ENCODE results near the gene PNPLA8. TPM values are rescaled to one million over a fixed set of nuclear protein-coding genes. Genes with fewer than 3 reads are reported as not detected.

The PNPLA8 gene
- total RNA-seq, 4 donors from 2014 or later = 49.7 to 86.3 (median 61.9) TPM

DNA sequence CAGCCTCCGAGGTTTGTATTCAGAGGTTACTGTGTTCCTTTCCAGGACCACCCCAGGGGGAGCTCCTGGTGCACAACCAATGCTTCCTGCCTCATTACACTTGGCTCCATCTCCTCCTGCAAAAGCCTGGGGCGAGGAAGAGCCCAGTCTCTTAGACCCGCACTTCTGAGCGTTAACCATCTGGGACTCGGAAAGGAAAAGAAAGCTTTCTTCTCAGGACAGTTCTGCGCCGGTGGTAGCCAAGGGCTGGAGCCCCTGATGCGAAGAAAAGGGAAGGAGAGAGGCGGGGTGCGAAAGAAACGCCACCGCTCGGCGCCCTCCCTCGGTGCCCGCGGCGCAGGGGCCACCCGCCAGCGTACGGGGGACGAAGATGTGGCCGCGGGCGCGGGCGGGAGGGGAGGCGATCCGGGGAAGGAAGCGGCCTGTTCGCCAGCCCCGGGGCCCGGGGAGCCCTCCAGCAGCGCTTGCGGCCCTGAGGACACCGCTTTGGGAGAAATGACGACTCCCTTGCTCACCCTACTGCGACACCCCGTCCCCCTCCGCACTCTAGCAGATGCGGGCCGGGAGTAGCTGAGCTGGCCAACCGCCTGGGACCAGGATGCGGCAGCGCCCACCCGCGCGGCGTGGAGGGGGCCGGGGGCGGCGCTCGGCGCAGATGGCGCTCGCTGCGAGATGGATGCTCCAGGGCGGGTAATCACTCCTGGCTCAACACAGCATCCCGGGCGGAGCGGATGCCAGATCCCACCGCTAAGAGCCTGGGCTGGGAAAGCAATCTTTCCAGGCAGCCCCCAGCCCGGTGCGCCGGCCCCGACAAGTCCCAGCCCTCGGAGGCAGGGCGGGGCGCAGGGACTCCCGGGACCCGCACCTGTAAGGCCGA, 71.0 kb downstream of the PNPLA8 start:
- Histone ChIP-seq H3K27me3 (peaks cover 39 to 60% (median 54%) of the 10 kb centered on the region in 3 donors), H3K36me3 (no peaks in the 10 kb centered on the region), H3K4me3 (peak overlapping the region; percentile 44 to 58 (median 54)), H3K27ac (no peak overlapping the region), H3K9me3 (no peaks in the 10 kb centered on the region), H3K4me1 (peaks cover 0 to 13% of the 10 kb centered on the region in 2 donors)
- no peak for TF ChIP-seq POLR2A (IDR thresholded peaks at IDR 0.05)
- TF ChIP-seq, protein P1, sequence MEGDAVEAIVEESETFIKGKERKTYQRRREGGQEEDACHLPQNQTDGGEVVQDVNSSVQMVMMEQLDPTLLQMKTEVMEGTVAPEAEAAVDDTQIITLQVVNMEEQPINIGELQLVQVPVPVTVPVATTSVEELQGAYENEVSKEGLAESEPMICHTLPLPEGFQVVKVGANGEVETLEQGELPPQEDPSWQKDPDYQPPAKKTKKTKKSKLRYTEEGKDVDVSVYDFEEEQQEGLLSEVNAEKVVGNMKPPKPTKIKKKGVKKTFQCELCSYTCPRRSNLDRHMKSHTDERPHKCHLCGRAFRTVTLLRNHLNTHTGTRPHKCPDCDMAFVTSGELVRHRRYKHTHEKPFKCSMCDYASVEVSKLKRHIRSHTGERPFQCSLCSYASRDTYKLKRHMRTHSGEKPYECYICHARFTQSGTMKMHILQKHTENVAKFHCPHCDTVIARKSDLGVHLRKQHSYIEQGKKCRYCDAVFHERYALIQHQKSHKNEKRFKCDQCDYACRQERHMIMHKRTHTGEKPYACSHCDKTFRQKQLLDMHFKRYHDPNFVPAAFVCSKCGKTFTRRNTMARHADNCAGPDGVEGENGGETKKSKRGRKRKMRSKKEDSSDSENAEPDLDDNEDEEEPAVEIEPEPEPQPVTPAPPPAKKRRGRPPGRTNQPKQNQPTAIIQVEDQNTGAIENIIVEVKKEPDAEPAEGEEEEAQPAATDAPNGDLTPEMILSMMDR (IDR thresholded peaks at IDR 0.05 in 4 of 5, conservative IDR thresholded peaks at IDR 0.05 in 1 of 5) = no peak
- in situ Hi-C loops (cut with MboI; ENCODE audit: low sequenced_read_pairs in 4 of 4) = no loop called here
- no peak for DNase-seq
- intact Hi-C loops (cut with DNase I; ENCODE audit: low total_unique reads) = no loop called here
- no peak for ATAC-seq

DNA sequence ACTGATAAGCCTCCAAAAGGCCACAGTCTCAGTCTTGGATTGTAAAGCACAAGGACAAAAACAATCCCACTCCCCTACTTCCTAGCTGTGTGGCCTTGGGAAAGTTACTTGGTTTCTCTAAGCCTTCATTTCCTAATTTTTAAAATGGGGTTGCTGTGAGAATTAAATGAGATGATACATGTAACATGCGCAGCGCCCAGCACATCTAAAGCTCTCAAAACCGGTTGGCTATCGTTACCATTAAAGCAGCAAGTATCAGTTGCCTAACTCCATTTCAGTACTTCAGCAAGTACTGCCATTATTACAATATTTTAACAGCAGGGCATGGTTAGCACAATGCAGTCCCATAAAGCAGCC, 71.6 kb downstream of the PNPLA8 start:
- no peaks in the 10 kb centered on the region for H3K36me3 ChIP-seq
- no peak overlapping the region for H3K27ac ChIP-seq
- DNase-seq (no peak), ATAC-seq (no peak)
- intact Hi-C loops (cut with DNase I; ENCODE audit: low total_unique reads) (no loop called here), in situ Hi-C loops (cut with MboI; ENCODE audit: low sequenced_read_pairs in 4 of 4) (no loop called here)
- H3K4me3 ChIP-seq = peak overlapping the region in 2 of 4 donors; percentile 53 to 54
- no peaks in the 10 kb centered on the region for H3K9me3 ChIP-seq
- peaks cover 39 to 65% (median 48%) of the 10 kb centered on the region in 3 donors for H3K27me3 ChIP-seq
- TF ChIP-seq POLR2A (IDR thresholded peaks at IDR 0.05) = no peak
- TF ChIP-seq, protein P1 (IDR thresholded peaks at IDR 0.05 in 4 of 5, conservative IDR thresholded peaks at IDR 0.05 in 1 of 5) = no peak
- peaks cover 0 to 13% of the 10 kb centered on the region in 2 donors for H3K4me1 ChIP-seq

DNA sequence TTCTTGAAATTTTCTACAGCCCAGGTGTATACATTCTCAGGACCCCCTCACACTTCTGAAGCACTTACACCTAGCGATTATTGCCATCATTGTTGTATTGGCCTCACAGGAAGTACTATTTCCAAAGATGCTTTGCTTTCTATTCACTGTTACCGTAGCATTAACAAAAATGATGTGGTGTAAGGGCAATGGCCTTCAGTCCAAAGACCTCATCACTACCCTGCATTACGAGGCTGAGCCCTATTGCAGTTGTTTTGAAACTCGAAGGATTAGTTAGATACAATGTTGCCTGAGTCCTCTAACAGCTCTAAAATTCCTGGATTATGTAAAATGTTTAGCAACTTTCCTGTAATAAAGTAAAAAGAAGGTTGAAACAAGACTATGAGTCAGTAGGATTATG, 72.6 kb downstream of the PNPLA8 start:
- H3K4me3 ChIP-seq = no peak overlapping the region
- H3K27me3 ChIP-seq = peaks cover 37 to 63% (median 39%) of the 10 kb centered on the region in 3 donors
- H3K9me3 ChIP-seq = no peaks in the 10 kb centered on the region
- TF ChIP-seq POLR2A (IDR thresholded peaks at IDR 0.05) = no peak
- TF ChIP-seq, protein P1 (IDR thresholded peaks at IDR 0.05 in 4 of 5, conservative IDR thresholded peaks at IDR 0.05 in 1 of 5) = no peak
- intact Hi-C loops (cut with DNase I; ENCODE audit: low total_unique reads) = no loop called here
- H3K36me3 ChIP-seq = no peaks in the 10 kb centered on the region
- H3K27ac ChIP-seq = no peak overlapping the region
- ATAC-seq (no peak), DNase-seq (no peak)
- in situ Hi-C loops (cut with MboI; ENCODE audit: low sequenced_read_pairs in 4 of 4) = no loop called here
- peaks cover 0 to 13% of the 10 kb centered on the region in 2 donors for H3K4me1 ChIP-seq

DNA sequence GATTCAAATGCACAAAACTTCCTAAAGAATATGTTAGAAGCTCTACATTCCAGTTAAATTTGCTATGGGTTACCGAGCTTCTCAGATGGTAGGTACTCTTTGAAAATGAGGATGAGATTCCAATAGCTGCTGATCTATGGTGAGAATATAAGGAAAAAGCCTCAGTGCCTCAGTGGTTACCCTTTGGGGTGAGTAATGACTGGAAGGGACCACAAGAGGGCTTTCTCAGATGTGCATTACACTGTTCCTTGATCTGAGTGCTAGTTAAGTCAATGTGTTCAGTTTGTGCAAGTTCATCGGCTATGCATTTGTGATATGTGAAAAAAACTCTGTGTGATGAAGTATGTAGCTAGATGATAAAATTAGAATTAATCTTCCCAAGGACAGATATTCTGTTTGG, 73.2 kb downstream of the PNPLA8 start:
- H3K4me3 ChIP-seq = no peak overlapping the region
- in situ Hi-C loops (cut with MboI; ENCODE audit: low sequenced_read_pairs in 4 of 4) (no loop called here), intact Hi-C loops (cut with DNase I; ENCODE audit: low total_unique reads) (no loop called here)
- no peaks in the 10 kb centered on the region for H3K36me3 ChIP-seq
- no peak overlapping the region for H3K27ac ChIP-seq
- DNase-seq (no peak), ATAC-seq (no peak)
- no peaks in the 10 kb centered on the region for H3K9me3 ChIP-seq
- TF ChIP-seq, protein P1 (IDR thresholded peaks at IDR 0.05 in 4 of 5, conservative IDR thresholded peaks at IDR 0.05 in 1 of 5) = no peak
- no peak for TF ChIP-seq POLR2A (IDR thresholded peaks at IDR 0.05)
- H3K27me3 ChIP-seq = peaks cover 34 to 57% (median 35%) of the 10 kb centered on the region in 3 donors
- H3K4me1 ChIP-seq = peaks cover 0 to 13% of the 10 kb centered on the region in 2 donors
